Measurements from ENCODE around the gene IL17REL.
"Not testable (repeated sequence)": the region's sequence is repeated elsewhere in the genome, so short reads cannot be mapped to it uniquely, and the experiment has no call there.

The IL17REL gene

DNA sequence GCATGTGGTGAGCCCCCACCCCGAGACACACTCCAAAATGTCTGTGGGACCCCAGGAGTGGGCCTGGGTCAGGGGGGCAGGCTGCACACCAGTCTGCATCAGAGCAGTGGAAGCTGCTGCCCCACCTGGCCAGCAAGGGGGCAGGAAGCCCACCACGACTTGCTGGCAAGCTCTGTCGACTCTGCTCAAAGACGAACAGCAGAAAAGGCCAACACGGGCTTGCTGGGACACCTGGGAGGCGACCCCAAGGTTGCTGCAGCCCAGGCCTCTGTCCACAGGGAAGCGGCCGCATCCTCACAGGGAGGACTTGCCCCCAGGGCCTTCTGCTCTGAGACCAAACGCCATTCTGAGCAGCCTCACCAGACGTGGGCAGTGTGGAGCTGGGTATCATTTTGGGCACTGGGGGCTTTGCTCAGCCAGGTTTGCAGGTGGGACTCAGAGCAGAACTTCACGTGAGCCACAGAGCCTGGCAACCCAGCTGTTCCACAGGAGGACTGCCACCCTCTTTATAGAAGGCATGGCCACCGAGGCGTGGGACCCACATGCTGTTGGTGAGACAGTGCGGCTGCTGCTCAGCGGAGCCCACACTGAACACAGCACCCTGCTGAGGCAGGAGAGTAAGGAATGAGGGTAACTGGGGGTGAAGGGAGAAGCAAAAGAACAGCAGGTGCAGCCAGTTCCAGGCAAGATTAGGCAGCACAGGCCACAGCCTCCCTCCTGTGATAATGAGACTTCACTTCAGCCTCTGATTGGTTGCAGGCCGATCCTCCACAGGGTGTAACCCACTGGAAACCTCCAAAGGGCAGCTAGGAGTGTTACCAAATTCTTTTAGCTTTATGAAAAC is 11.0 kb downstream of the IL17REL start:
- DNase-seq = no peak

- DNase-seq = no peak
Measured at GRCh38 chr22:50000587-50001387, 11.8 kb downstream of the IL17REL start.

DNA sequence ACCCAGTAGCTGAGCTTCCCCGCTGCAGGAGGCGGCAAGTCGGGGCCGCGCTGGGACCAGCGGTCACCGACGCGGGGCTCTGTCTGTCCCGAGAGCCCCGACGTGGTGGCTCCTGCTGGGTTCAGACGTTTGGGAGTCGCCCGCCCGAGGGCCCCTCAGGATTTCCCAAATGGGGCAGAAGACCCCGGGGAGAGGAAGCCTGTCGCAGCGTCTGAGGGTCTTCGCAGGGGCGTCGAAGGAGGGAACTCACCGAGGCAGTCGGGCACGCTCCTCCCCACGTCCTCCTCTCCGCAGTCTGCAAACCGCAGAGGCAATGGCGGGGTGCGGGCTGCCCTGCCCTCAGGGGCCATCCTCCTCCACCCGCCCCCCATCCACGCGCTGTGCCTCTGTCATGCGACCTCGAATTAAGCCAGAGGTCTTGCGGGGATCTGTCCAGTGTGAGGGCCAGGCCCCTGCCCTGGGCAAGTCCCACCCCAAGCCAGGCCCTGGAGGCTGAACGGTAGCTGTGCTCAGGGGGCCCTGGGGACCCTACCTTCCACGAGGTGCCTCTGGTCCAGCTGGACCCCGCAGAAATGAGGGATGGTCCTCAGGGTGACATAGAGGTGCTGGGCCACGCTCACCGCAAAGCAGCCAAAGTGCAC is 12.5 kb downstream of the IL17REL start:
- no peak for DNase-seq

DNA sequence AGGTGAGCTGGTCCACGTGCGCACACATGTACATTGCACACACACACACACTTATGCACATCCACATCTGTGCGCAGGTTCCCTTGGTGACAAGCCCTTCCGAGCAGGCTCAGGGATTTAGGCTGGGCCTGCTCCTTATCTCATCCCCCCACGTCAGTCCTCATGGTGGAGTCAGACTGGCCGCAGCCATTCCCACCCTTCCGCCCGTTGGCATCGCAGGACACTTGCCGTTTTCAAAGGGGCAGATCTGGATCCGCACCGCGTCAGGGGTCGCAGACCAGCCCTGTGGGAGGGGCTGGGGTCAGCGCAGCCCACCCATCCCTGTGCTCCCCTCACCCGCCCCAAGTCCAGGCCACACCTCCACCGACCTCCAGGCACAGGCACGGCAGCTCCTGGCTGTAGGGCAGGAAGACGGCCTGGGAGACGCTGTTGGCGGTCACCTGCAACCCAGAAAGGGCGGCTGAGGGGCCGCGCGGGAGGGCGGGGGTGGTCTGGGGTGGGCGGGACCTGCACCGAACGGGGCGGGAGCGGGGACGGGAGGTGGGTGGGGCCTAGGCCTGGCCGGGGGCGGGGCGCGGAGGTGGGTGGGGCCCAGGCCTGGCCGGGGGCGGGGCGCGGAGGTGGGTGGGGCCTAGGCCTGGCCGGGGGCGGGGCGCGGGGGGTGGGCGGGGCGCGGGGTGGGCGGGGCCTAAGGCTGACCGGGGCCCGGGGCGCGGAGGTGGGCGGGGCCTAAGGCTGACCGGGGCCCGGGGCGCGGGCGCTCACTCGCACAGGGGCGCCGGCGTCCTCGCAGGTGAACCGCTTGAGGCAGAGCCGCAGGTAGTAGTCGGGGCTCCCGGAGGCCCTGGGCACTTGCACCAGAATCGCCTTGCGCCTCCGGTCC is 13.3 kb downstream of the IL17REL start:
- DNase-seq = no peak

GRCh38 chr22:49998718-49999062 is 13.9 kb downstream of the IL17REL start:
- no peak for DNase-seq

GRCh38 chr22:49997932-49998717 is 14.4 kb downstream of the IL17REL start:
- DNase-seq = no peak

DNA sequence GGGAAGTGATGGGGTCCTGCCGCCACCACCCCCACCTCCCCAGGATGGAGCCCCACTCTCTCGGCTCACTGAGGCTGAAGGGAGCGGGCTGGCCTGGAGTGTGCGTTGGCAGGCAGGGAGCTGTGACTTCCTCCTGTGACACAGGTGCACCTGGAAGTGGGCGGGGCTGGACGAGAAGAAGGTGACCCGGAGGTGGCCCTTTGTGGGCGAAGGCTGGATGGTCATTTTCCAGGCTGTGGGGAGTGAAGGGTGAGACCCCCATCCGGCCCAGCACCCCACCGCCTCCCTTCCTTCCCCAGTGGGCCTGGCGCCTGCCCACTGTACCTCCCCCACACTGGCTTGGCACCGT is 15.3 kb downstream of the IL17REL start:
- DNase-seq = no peak

- no peak for DNase-seq
Measured at GRCh38 chr22:49996518-49997250, 15.9 kb downstream of the IL17REL start.

DNA sequence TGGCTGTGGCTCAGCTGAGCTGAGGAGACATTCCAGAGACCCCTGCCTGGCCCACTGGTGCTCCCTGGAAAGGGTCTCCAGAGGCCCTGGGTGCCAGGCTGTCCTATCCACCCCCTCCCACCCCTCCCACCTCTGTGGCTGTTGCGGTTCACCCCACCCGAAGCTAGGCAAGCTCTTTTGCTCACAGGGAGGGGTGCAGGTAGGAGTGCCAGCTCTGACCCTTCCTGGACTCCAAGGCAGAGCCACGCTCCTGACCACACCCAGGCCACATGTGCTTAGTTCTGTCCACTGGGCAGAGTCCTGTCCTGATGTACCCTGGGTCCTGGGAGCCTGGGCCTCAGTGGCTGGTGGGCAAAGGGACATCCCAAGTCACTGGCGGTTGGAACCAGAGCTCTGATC is 16.4 kb downstream of the IL17REL start:
- no peak for DNase-seq

DNA sequence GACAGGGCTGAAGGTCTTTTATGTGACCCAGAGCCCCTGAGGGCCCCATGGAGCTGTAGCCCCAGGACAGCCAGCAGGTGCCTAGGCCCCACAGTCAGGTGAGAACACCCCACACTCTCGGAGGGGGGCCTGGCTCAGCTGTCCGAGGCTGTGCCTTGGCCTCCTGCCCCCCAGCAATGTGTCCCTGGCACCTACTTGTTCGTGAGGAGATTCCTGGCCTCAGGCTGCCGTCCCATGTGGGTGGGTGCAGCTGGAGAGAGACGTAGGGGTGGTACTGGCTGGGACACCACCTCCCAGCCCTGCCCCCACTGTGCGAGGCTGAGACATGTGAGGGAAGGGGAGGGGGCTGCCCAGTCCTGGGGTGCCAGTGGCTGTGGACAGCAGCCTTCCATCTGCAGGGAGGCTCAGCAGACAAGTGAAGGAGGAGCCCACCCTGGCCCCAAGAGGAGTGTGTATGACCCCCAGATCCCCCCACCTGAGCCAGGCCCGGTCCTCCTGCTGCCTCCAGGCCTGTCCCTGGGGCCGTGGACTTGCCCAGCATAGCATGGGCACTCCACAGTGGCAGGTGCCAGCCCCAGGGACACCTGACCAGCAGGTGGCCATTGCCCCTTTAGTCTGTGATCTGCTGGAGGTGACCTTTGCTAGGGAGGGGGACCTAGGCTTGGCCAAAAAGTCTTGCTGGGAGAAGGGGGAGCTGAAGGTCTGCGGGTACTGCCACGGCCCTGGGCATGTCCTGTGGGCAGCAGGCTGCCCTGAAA is 17.0 kb downstream of the IL17REL start:
- DNase-seq = no peak

GRCh38 chr22:49995041-49995360 is 17.6 kb downstream of the IL17REL start:
- DNase-seq = no peak

DNA sequence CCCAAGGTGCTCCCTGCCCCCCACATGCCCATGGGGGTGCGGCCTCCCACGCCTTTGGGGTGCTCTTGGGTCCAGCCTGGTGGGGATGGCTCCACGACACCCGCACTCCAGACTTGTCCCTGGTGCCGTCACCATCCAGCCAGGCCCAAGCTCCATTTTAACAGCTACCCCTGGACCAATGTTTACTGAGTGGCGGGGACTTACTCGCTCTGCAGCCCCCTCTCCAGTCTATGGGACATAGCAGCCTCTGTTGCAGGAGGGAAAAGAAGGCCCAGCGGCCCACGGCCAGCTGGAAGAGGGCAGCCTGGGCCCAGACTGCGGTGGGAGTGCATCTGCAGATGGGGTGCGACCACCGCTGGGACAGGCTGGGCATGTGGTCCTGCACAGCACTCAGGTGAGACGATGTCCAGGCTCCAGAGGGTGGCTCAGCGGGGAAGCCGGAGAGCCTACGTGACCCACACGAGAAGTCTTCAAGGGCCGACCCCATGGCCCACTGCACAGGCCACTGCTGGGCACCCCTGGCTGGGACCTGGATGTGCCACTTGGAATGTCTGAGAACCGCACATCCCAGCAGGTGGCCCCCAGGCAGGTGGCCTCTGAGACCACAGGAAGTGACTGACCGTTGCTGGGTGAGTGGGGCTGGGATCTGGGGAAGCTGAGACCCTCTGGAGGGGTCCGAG is 18.1 kb downstream of the IL17REL start:
- DNase-seq = no peak

- no peak for DNase-seq
Measured at GRCh38 chr22:49993649-49994360, 18.8 kb downstream of the IL17REL start.

- DNase-seq = no peak
Measured at GRCh38 chr22:49992921-49993648, 19.5 kb downstream of the IL17REL start.

DNA sequence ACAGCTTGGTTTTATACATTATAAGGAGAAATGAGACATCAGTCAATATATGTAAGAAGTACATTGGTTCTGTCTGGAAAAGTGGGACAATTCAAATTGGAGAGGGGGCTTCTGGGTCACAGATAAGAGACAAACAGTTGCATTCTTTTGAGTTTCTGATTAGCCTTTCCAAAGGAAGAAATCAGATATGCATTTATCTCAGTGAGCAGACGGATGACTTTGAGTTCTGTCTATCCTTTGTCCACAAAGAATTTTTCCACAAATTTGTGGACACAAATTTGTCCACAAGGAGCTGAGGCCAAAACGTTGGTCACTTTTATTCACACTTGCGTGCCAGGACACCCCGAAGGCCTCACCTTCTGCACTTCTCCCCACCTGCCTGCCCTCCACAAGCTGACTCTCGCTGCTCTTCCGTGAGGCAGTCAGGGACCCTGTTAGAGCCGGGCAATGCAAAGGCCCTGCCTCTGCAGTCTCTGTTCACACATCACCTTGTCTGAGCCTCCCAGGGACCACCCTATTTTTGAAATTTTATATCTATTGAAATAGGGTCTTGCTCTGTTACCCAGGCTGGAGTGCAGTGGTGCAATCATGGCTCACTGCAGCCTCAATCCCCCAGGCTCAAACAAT is 20.5 kb downstream of the IL17REL start:
- DNase-seq = no peak

DNA sequence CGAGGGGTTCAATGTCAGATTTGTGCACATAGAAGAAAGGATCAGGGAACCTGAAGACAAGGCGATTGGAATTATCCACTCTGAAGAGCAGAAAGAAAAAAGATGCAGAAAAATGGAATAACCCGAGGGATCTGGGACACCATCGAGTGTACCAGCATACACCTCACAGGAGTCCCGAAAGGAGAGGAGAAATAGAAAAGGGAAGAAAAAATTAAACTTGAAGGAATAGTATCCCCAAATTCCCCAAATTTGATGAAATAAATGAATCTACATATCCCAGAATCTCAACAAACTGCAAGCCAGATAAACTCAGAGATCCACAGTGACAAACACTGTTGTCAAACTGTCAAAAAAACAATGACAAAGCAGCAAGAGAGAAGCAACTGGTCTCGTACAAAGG is 21.4 kb downstream of the IL17REL start:
- DNase-seq = no peak

GRCh38 chr22:49989826-49990225 is 22.7 kb downstream of the IL17REL start:
- not testable (repeated sequence) for DNase-seq

GRCh38 chr22:49986325-49986724 is 26.2 kb downstream of the IL17REL start:
- no peak for DNase-seq
